Measurements from ENCODE around the gene HYAL2.

The HYAL2 gene

DNA sequence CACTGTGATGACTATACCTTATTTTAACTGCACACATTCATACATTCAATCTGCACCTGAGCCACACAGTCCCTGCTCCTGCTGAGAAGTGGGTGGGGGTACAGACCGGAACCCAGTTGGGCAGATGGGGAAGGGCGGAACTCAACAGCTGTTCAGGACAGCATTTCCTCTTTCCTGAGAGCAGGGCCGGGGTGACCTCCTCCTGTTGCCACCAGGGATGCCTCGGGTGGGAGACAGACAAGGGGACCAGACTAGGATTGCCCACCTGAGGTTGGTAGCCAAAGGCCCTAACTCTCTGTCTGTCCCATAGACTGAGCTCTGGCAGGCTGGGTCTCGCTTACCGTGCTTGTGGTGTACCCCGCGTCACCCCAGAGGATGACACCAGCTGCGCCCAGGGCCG, 3.9 kb downstream of the HYAL2 start:
- H3K4me1 ChIP-seq (ENCODE audit: insufficient read depth, low read length), result peaks cover 42% of the 10 kb centered on the region
- TF ChIP-seq, protein P1, sequence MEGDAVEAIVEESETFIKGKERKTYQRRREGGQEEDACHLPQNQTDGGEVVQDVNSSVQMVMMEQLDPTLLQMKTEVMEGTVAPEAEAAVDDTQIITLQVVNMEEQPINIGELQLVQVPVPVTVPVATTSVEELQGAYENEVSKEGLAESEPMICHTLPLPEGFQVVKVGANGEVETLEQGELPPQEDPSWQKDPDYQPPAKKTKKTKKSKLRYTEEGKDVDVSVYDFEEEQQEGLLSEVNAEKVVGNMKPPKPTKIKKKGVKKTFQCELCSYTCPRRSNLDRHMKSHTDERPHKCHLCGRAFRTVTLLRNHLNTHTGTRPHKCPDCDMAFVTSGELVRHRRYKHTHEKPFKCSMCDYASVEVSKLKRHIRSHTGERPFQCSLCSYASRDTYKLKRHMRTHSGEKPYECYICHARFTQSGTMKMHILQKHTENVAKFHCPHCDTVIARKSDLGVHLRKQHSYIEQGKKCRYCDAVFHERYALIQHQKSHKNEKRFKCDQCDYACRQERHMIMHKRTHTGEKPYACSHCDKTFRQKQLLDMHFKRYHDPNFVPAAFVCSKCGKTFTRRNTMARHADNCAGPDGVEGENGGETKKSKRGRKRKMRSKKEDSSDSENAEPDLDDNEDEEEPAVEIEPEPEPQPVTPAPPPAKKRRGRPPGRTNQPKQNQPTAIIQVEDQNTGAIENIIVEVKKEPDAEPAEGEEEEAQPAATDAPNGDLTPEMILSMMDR (IDR thresholded peaks at IDR 0.05; ENCODE audit: borderline replicate concordance, extremely low read depth, low read length, poor library complexity, severe bottlenecking), result no peak
- TF ChIP-seq EZH2 (IDR thresholded peaks at IDR 0.05; ENCODE audit: borderline replicate concordance, low read depth, low read length, severe bottlenecking), result no peak
- DNase-seq (no peak), ATAC-seq (ENCODE audit: insufficient read depth, low read depth) (no peak)
- H3K27me3 ChIP-seq (ENCODE audit: insufficient read depth, low read length, poor library complexity), result no peaks in the 10 kb centered on the region
- no peak overlapping the region for H3K4me3 ChIP-seq (ENCODE audit: low read depth in 1 of 2, low read length in 2 of 2)
- no peak overlapping the region for H3K9ac ChIP-seq (ENCODE audit: low read depth, low read length)
- H3K9me3 ChIP-seq (ENCODE audit: insufficient read depth, low read length, severe bottlenecking), result no peaks in the 10 kb centered on the region
- peak overlapping the region; percentile 78; the same call in 1 of the 2 replicates for H3K4me2 ChIP-seq (ENCODE audit: insufficient read depth, low read length)
- H3K36me3 ChIP-seq (ENCODE audit: insufficient read depth, low read length), result peaks cover 44% of the 10 kb centered on the region
- peaks cover 24% of the 10 kb centered on the region for H3K79me2 ChIP-seq (ENCODE audit: insufficient read depth, low read length)
- no peak overlapping the region for H2AFZ ChIP-seq (ENCODE audit: low read depth, low read length)
- peaks cover 19% of the 10 kb centered on the region; the same call in 1 of the 2 replicates for H4K20me1 ChIP-seq (ENCODE audit: insufficient read depth, low read length)
- no peak overlapping the region for H3K27ac ChIP-seq (ENCODE audit: low read length)

DNA sequence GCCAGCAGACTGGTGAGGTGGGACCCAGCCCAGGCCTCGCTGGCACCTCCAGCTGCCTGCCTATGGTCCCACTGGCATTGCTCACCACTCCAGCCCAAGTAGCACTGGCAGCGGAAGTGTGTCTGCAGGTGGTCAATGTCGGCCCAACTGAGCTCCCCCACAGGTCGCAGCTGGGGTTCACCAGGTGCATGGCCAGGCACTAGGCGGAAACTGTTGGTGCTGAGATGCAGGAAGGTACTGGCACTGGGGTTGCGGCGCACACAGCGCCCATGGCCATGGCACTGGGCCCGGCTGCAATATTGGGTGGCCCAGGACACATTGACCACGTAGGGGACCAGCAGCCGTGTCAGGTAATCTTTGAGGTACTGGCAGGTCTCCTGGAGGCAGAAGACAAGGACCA, 4.4 kb downstream of the HYAL2 start:
- no peak overlapping the region for H3K9ac ChIP-seq (ENCODE audit: low read depth, low read length)
- no peak for DNase-seq
- ATAC-seq (ENCODE audit: insufficient read depth, low read depth), result no peak
- H3K9me3 ChIP-seq (ENCODE audit: insufficient read depth, low read length, severe bottlenecking), result no peaks in the 10 kb centered on the region
- TF ChIP-seq, protein P1 (IDR thresholded peaks at IDR 0.05; ENCODE audit: borderline replicate concordance, extremely low read depth, low read length, poor library complexity, severe bottlenecking), result no peak
- no peak for TF ChIP-seq EZH2 (IDR thresholded peaks at IDR 0.05; ENCODE audit: borderline replicate concordance, low read depth, low read length, severe bottlenecking)
- H3K4me1 ChIP-seq (ENCODE audit: insufficient read depth, low read length), result peaks cover 42% of the 10 kb centered on the region
- peaks cover 24% of the 10 kb centered on the region for H3K79me2 ChIP-seq (ENCODE audit: insufficient read depth, low read length)
- H3K4me3 ChIP-seq (ENCODE audit: low read depth in 1 of 2, low read length in 2 of 2), result no peak overlapping the region
- no peak overlapping the region for H3K27ac ChIP-seq (ENCODE audit: low read length)
- H2AFZ ChIP-seq (ENCODE audit: low read depth, low read length), result no peak overlapping the region
- peaks cover 19% of the 10 kb centered on the region; the same call in 1 of the 2 replicates for H4K20me1 ChIP-seq (ENCODE audit: insufficient read depth, low read length)
- peak overlapping the region; percentile 0; the same call in 1 of the 2 replicates for H3K4me2 ChIP-seq (ENCODE audit: insufficient read depth, low read length)
- H3K27me3 ChIP-seq (ENCODE audit: insufficient read depth, low read length, poor library complexity), result no peaks in the 10 kb centered on the region
- peaks cover 44% of the 10 kb centered on the region for H3K36me3 ChIP-seq (ENCODE audit: insufficient read depth, low read length)

DNA sequence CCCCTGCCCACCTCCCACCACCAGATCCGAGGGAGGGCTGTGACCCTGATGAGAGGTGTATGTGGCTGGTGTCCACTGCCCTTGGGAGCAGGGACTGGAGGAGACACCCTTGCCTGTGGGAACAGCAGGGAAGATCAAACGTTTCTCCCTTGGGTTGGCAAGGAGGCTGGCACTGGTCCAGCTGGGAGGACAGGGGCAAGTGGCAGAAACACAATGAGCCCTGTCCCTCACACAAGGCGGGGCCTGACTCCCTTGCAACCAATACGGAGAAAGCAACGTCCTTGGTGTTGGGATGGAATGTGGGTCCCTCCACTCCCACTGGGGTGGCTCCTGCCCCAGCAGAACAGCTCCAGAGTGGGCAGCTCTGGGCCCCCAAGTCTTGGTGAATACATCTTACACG, 5.2 kb downstream of the HYAL2 start:
- Histone ChIP-seq H2AFZ (ENCODE audit: low read depth, low read length) (no peak overlapping the region), H3K79me2 (ENCODE audit: insufficient read depth, low read length) (peaks cover 24% of the 10 kb centered on the region), H3K36me3 (ENCODE audit: insufficient read depth, low read length) (peaks cover 44% of the 10 kb centered on the region), H3K4me3 (ENCODE audit: low read depth in 1 of 2, low read length in 2 of 2) (no peak overlapping the region), H3K27ac (ENCODE audit: low read length) (no peak overlapping the region), H4K20me1 (ENCODE audit: insufficient read depth, low read length) (peaks cover 19% of the 10 kb centered on the region; the same call in 1 of the 2 replicates), H3K4me2 (ENCODE audit: insufficient read depth, low read length) (no peak overlapping the region), H3K9ac (ENCODE audit: low read depth, low read length) (no peak overlapping the region), H3K9me3 (ENCODE audit: insufficient read depth, low read length, severe bottlenecking) (no peaks in the 10 kb centered on the region), H3K27me3 (ENCODE audit: insufficient read depth, low read length, poor library complexity) (no peaks in the 10 kb centered on the region), H3K4me1 (ENCODE audit: insufficient read depth, low read length) (peaks cover 39% of the 10 kb centered on the region)
- no peak for DNase-seq
- TF ChIP-seq EZH2 (IDR thresholded peaks at IDR 0.05; ENCODE audit: borderline replicate concordance, low read depth, low read length, severe bottlenecking), result no peak
- TF ChIP-seq, protein P1 (IDR thresholded peaks at IDR 0.05; ENCODE audit: borderline replicate concordance, extremely low read depth, low read length, poor library complexity, severe bottlenecking), result no peak
- no peak for ATAC-seq (ENCODE audit: insufficient read depth, low read depth)
